Camera-type eye (tissue), 1 donor: ENCODE results near the gene CDON. TPM values are rescaled to one million over a fixed set of nuclear protein-coding genes. Genes with fewer than 3 reads are reported as not detected.

Experiments used
- total RNA-seq: library from RNA; depleted of rRNA; stranded (reverse); fragments of >200 nt; gene quantifications from one replicate; pipeline ENCODE4 v1.2.3, GENCODE V29; 2014

Gene CDON
- 192 TPM for total RNA-seq

GRCh38 chr11:126062679-126063506, at the start of gene CDON:
Gene CDON, minus strand, starts transcription at chr11:126062866. Its CDS starts 39,390 bp downstream, at chr11:126023476.

GRCh38 chr11:125945797-125946520, 116.7 kb downstream of the CDON start, which contains the start of gene VSIG10L2:
Gene VSIG10L2, plus strand, starts transcription at chr11:125946044. Its CDS starts 12 bp downstream, at chr11:125946056.

Other genes with a start within 250 kb of the CDON start
- not detected for gene PATE4, start 229.6 kb downstream of the CDON start, total RNA-seq
- gene HYLS1, start 175.2 kb downstream of the CDON start, total RNA-seq, result 5.3 TPM
- 15.2 TPM for gene PUS3, start 159.7 kb downstream of the CDON start, total RNA-seq
- 5.6 TPM for gene DDX25, start 158.4 kb downstream of the CDON start, total RNA-seq
- not detected for gene VSIG10L2, start 116.8 kb downstream of the CDON start, total RNA-seq
- gene RPUSD4, start 148.8 kb upstream of the CDON start, total RNA-seq, result 34.6 TPM
- gene FAM118B, start 148.9 kb upstream of the CDON start, total RNA-seq, result 30.2 TPM
- gene SRPRA, start 206.0 kb upstream of the CDON start, total RNA-seq, result 46.3 TPM
- gene FOXRED1, start 206.3 kb upstream of the CDON start, total RNA-seq, result 33.1 TPM
- 8.0 TPM for gene TIRAP, start 220.2 kb upstream of the CDON start, total RNA-seq
- 10.7 TPM for gene DCPS, start 241.2 kb upstream of the CDON start, total RNA-seq